ENCODE data around the gene VSX1. TPM values are rescaled to one million over a fixed set of nuclear protein-coding genes. Genes with fewer than 3 reads are reported as not detected.
A peak's percentile ranks its signal among the peaks of the same experiment; 100 is the strongest.

VSX1 gene
- total and polyA plus RNA-seq, 11 donors = 0.19 to 0.96 (median 0.49) TPM; not detected in 5

GRCh38 chr20:25076731-25077609 lies 5.0 kb downstream of the VSX1 start:
- Histone ChIP-seq H3K4me3 (peak overlapping the region in 11 of 12 donors; percentile 5 to 47 (median 39)), H3K9me3 (no peaks in the 10 kb centered on the region), H3K36me3 (no peaks in the 10 kb centered on the region), H3K27me3 (peaks cover 14 to 79% (median 27%) of the 10 kb centered on the region in 9 donors), H3K4me1 (peaks cover 0 to 25% (median 13%) of the 10 kb centered on the region in 12 donors), H3K27ac (no peak overlapping the region)
- no peak for DNase-seq
- ATAC-seq = peak in 3 of 4 donors; percentile 43 to 48 (median 45)
- 30 to 44% (median 32%) methylated on average over 14 of the region's 14 CpGs for WGBS, 4 donors
- TF ChIP-seq POLR2A (IDR thresholded peaks at IDR 0.05) = no peak
- peak in 6 of 12 donors; percentile 11 to 32 (median 20) for TF ChIP-seq CTCF (IDR thresholded peaks at IDR 0.05)
- intact Hi-C loops (cut with DNase I) = loop anchor here in 2 of 10 donors (2.0 to 10.0 kb wide), 2 partner anchors 102 to 328 kb away; partner anchors contain the start of gene GINS1 (in 1 of the 2)

DNA sequence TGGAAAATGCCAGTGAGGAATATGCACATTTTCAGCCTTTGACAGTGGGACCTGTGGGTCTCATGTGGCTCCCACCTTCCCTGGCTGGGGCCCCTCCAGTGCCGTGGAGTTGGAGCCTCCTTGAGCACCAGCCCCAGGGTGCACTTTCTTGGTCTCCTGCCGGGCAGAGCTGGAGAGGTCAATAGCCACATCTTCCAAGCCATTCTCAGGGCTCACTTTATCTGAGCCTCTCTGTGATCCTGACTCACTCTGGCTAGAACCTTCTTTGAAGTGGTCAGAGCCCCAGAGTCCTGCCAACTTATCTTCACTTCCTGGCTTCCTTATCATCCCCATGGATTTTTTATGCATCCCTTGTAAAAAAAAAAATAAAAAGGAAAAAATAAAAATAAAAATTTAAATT lies 5.7 kb downstream of the VSX1 start:
- TF ChIP-seq POLR2A (IDR thresholded peaks at IDR 0.05) (no peak), CTCF (IDR thresholded peaks at IDR 0.05) (no peak)
- Histone ChIP-seq H3K9me3 (no peaks in the 10 kb centered on the region), H3K4me3 (no peak overlapping the region), H3K36me3 (no peaks in the 10 kb centered on the region), H3K27ac (no peak overlapping the region), H3K27me3 (peaks cover 6 to 77% (median 19%) of the 10 kb centered on the region in 9 donors), H3K4me1 (peaks cover 0 to 19% (median 10%) of the 10 kb centered on the region in 12 donors)
- no peak for ATAC-seq
- 59 to 69% (median 64%) methylated on average over 2 of the region's 2 CpGs for WGBS, 4 donors
- intact Hi-C loops (cut with DNase I) = loop anchor here in 2 of 10 donors (2.0 to 10.0 kb wide), 2 partner anchors 103 to 329 kb away; partner anchors contain the start of gene GINS1 (in 1 of the 2)
- no peak for DNase-seq

DNA sequence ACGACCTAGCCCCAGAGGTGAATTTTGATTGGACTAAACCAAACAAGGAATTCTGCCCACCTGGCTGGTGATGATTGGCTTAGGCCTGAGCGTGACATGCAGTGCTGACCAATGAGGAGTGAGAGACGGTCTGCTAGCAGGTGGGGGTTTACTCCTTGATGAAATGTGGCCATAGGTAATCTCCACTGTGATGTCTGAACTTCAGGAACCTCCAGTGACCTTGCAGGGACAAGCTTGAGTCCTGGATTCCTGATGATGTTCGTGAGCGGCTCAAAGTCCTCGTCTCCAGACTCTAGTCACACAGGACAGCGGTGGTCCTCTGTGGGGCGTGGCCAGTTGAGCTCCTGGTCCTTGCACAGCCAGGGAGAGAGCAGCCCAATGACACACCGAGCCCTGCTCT lies 8.4 kb downstream of the VSX1 start:
- DNase-seq (peak in 1 of 5 donors; percentile 6), ATAC-seq (no peak)
- 75 to 82% (median 78%) methylated on average over 9 of the region's 9 CpGs for WGBS, 4 donors
- Histone ChIP-seq H3K36me3 (no peaks in the 10 kb centered on the region), H3K4me3 (no peak overlapping the region), H3K27me3 (peaks cover 0 to 68% (median 9%) of the 10 kb centered on the region in 9 donors), H3K4me1 (peaks cover 0 to 16% (median 10%) of the 10 kb centered on the region in 12 donors), H3K9me3 (no peaks in the 10 kb centered on the region), H3K27ac (no peak overlapping the region)
- intact Hi-C loops (cut with DNase I) = loop anchor here in 1 of 10 donors (10.0 kb wide), 1 partner anchor 331 kb away; the partner anchor contains the start of gene GINS1
- TF ChIP-seq CTCF (IDR thresholded peaks at IDR 0.05) (no peak), POLR2A (IDR thresholded peaks at IDR 0.05) (no peak)

DNA sequence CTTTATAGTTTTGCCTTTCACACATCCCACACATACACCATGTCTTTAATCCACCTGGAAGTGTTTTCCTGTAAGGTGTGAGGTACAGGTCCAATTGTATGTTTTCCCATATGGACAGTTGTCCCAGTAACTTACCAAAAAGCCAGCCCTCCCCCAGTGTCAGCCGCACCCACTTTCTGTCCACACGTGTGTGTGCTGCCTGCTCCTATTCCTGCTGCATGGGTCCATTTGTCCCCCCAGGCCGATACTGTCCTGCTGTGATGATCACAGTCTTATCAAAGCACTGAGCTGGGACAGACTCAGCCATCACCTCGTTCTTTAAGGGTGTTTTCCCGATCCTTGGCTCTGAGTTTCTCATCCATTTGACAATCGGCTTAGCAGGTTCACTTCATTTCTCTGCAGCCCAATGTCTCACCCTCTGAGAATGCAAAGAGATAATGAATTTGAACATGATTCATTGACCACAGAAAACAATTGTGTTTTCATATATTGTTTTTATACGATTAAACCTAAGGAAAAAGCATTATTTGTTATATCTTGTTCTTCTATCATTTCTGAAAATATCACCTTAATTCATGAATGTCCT lies 9.6 kb downstream of the VSX1 start:
- Histone ChIP-seq H3K36me3 (no peaks in the 10 kb centered on the region), H3K9me3 (no peaks in the 10 kb centered on the region), H3K4me3 (no peak overlapping the region), H3K27me3 (peaks cover 0 to 56% (median 5%) of the 10 kb centered on the region in 9 donors), H3K27ac (no peak overlapping the region), H3K4me1 (peaks cover 0 to 8% (median 4%) of the 10 kb centered on the region in 12 donors)
- TF ChIP-seq CTCF (IDR thresholded peaks at IDR 0.05) (no peak), POLR2A (IDR thresholded peaks at IDR 0.05) (no peak)
- WGBS, 4 donors = 47 to 59% (median 53%) methylated on average over 7 of the region's 7 CpGs
- intact Hi-C loops (cut with DNase I) = loop anchor here in 1 of 10 donors (10.0 kb wide), 1 partner anchor 332 kb away; the partner anchor contains the start of gene GINS1
- DNase-seq (peak in 1 of 5 donors; percentile 4), ATAC-seq (no peak)
